Osteocyte (in vitro differentiated cells): Measurements from ENCODE around the gene HTRA2. TPM values are rescaled to one million over a fixed set of nuclear protein-coding genes. Genes with fewer than 3 reads are reported as not detected.

Experiments used
- DNase-seq: peaks from one replicate; pipeline ENCODE4 v3.0.0; 2021; ENCODE audit warnings: mixed read lengths; ENCODE audit not compliant: unreplicated experiment; ENCODE audit errors: extremely low spot score
- H3K27ac Mint-ChIP-seq: one replicate; pipeline ENCODE4 v1.8.0; 2021; ENCODE audit warnings: mild to moderate bottlenecking, mixed read lengths; ENCODE audit not compliant: unreplicated experiment
- H3K27me3 Mint-ChIP-seq: one replicate; pipeline ENCODE4 v1.8.0; 2021; ENCODE audit warnings: mixed read lengths; ENCODE audit not compliant: unreplicated experiment
- H3K36me3 Mint-ChIP-seq: one replicate; pipeline ENCODE4 v1.8.0; 2021; ENCODE audit warnings: mixed read lengths; ENCODE audit not compliant: unreplicated experiment
- H3K4me1 Mint-ChIP-seq: one replicate; pipeline ENCODE4 v1.8.0; 2021; ENCODE audit warnings: mixed read lengths; ENCODE audit not compliant: unreplicated experiment
- H3K4me3 Mint-ChIP-seq: one replicate; pipeline ENCODE4 v1.8.0; 2021; ENCODE audit warnings: mild to moderate bottlenecking, moderate library complexity, mixed read lengths; ENCODE audit not compliant: unreplicated experiment
- H3K9me3 Mint-ChIP-seq: one replicate; pipeline ENCODE4 v1.8.0; 2021; ENCODE audit warnings: mixed read lengths; ENCODE audit not compliant: unreplicated experiment
- CTCF ChIP-seq: fragments of 200-600 bp; sonication (generic); IDR thresholded peaks from 2 replicates; pipeline ENCODE4 v1.5.0; 2021; ENCODE audit warnings: antibody characterized with exemption, mild to moderate bottlenecking, moderate library complexity
- total RNA-seq: library from RNA; stranded (reverse); gene quantifications from 2 replicates; pipeline ENCODE4 v1.2.1, GENCODE V29; 2021

The HTRA2 gene
- total RNA-seq, 1 donor from 2014 or later = 32.3 TPM

DNA sequence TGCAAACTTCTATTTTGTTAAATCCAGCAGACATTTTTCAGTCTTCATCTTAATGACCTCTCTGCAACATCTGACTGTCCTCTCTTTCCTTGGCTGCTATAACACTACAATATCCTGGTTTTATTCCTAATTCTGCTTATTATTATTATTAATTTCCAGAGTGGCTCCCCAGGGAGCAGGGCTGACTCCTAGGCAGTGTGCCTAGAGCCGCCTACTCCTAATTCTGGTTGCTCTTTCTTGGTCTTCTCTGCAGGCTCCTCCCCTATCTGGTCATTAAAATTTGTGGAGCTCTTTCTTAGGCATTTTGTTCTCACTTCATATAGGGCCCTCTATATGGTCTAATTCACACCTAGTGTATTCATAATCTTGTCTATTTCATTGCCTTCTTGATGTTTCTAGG, 13.2 kb downstream of the HTRA2 start:
- no peak for TF ChIP-seq CTCF
- Mint-ChIP-seq H3K4me3 (no peak overlapping the region), H3K36me3 (peaks cover 15% of the 10 kb centered on the region), H3K4me1 (peaks cover 2% of the 10 kb centered on the region), H3K27me3 (no peaks in the 10 kb centered on the region), H3K27ac (no peak overlapping the region), H3K9me3 (no peaks in the 10 kb centered on the region)
- DNase-seq = no peak

DNA sequence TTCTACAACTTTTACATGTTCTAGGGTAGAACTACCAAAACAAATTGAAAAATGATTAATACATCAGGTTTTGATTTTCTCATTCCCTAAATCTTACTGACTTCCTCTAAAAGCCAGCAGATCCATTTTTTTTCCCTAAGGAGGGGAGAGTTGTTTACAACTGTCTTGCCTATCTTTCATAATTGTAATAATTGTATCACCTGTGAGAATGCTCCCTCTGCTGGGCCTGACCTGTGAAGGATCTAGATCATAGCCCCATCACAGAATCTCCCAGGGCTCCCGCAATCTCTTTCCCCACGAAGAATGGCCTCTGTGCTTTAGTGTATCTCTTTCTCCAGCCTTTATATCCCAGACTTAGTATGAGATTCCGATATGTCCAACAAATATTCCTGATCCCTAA, 14.9 kb downstream of the HTRA2 start:
- Mint-ChIP-seq H3K9me3 (no peaks in the 10 kb centered on the region), H3K36me3 (peaks cover 16% of the 10 kb centered on the region), H3K4me3 (no peak overlapping the region), H3K27me3 (no peaks in the 10 kb centered on the region), H3K4me1 (peaks cover 12% of the 10 kb centered on the region), H3K27ac (no peak overlapping the region)
- no peak for TF ChIP-seq CTCF
- no peak for DNase-seq

DNA sequence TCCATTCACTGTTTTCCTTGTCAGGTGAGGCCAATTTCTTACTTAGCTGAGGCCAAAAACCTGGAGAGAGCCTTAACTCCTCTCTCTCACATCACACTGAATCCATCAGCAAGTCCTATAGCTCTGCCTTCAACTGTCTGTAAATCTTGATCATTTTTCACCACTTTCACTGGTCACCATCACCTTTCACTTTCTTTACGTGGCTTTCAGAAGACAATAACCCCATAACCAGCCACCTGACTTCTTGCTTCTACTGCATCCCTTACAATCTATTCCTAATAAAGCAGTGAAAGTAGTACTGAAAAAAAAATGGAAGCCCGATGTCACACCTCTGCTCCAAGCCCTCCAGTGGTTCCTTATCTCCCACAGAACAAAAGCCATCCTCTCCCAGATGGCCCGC, 16.3 kb downstream of the HTRA2 start:
- no peaks in the 10 kb centered on the region for H3K9me3 Mint-ChIP-seq
- no peak for TF ChIP-seq CTCF

DNA sequence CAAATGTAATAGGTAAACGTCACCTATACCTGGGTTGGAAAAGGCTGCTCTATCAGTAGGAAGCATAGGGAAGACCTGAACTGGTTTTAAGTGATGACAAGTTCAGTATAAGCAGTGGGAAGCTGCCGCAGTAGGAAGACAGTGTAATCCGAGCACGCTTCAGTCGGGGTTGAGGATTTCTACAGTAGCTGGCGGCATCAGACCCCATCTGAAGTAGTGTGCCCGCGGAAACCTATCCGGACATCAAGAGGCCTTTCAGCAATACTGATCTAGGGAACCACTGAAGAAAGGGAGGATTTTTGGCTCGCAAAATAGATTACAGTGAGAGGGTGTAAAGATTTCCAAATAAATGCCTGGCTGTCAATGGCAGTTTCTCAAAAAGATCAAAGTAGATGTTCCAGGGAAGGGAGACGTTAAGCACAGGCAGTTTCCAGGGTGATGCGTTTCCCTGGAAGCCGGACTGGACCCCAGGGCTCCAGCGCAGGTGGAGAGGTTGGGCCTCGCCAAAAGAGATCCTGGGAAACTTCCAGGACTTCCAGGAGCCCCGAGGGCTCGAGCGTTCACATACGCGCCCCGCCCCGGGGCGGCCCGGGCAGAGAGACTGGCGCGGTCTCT, 18.7 kb downstream of the HTRA2 start:
- Mint-ChIP-seq H3K4me1 (peaks cover 44% of the 10 kb centered on the region), H3K27me3 (no peaks in the 10 kb centered on the region), H3K36me3 (peaks cover 10% of the 10 kb centered on the region), H3K27ac (peak overlapping the region; percentile 72), H3K4me3 (peak overlapping the region; percentile 72), H3K9me3 (no peaks in the 10 kb centered on the region)
- no peak for DNase-seq
- no peak for TF ChIP-seq CTCF

More for the DNA sequence above, 16.3 kb downstream of the HTRA2 start:
- H3K4me3 Mint-ChIP-seq = no peak overlapping the region
- H3K27me3 Mint-ChIP-seq = no peaks in the 10 kb centered on the region
- no peak overlapping the region for H3K27ac Mint-ChIP-seq
- H3K4me1 Mint-ChIP-seq = peaks cover 23% of the 10 kb centered on the region
- DNase-seq = no peak
- peaks cover 14% of the 10 kb centered on the region for H3K36me3 Mint-ChIP-seq

DNA sequence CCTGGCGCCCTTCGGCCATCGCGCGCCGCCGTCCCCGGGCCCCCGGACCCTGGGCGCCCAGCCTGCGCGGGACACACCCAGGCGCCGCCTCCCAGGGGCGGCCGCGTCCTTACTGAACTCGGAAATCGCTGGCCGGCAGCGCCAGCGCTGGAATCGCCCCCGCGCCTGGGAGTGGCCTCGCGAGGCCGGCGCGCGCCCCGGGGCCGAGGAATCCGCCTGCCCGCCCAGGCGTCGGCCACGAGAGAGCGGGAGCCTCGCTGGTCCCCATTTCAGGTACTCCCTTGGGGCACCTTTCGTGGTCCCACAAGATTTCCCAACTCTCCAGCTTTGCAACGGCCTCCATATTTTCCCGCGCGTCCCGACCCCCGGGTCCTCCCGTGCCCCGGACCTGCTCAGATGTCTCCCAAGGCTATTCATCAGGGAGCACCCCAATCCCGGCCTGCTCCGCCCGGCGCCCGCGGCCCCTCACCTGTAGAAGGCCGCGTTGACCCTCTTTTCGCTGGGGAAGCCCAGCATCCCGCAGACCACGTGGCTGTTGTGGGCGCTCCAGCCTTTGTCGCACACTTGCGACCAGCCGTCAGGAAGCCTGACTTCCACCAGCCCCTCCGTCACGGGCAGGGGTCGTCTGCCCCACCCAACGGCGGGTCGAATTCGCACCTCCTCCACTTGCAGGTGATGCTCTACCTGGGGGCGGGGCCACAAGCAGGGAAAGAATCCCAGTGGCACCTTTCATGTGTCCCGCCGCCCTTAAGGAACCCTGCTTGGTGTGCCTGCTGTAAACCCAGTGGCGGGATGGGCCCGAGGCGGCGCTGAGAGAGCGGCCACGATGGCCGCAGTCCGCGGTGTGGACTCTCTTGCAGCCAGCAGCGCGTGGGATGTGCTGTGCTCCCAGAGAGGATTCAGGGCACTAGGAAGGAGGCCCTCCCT, 19.4 kb downstream of the HTRA2 start:
- Mint-ChIP-seq H3K27me3 (no peaks in the 10 kb centered on the region), H3K36me3 (peaks cover 10% of the 10 kb centered on the region), H3K4me1 (peaks cover 48% of the 10 kb centered on the region), H3K9me3 (no peaks in the 10 kb centered on the region), H3K4me3 (peak overlapping the region; percentile 59), H3K27ac (peak overlapping the region; percentile 12)
- TF ChIP-seq CTCF = no peak
- DNase-seq = no peak
